ENCODE data around the gene GTF2F1.

GRCh38 chr19:6427131-6427530 lies 34.2 kb upstream of the GTF2F1 start:
- TF ChIP-seq POLR2A (IDR thresholded peaks at IDR 0.05) (no peak), CTCF (IDR thresholded peaks at IDR 0.05) (no peak), POLR2AphosphoS5 (IDR thresholded peaks at IDR 0.05) (no peak)
